ENCODE results near the gene PRF1.

Gene PRF1

GRCh38 chr10:70551466-70551865 is 51.1 kb downstream of the PRF1 start:
- no peak overlapping the region for H3K4me3 ChIP-seq (ENCODE audit: low read depth in 1 of 2, low read length in 2 of 2)
- H3K4me1 ChIP-seq (ENCODE audit: control insufficient read depth in 1 of 2, insufficient read depth in 2 of 2, low read length in 2 of 2): peaks cover 0 to 6% of the 10 kb centered on the region in 2 donors
- H3K36me3 ChIP-seq (ENCODE audit: control insufficient read depth in 1 of 2, insufficient read depth in 2 of 2, low read length in 2 of 2): no peaks in the 10 kb centered on the region
- no peak overlapping the region for H3K27ac ChIP-seq (ENCODE audit: low read depth, low read length)
- no peak overlapping the region for H3K9ac ChIP-seq (ENCODE audit: low read depth in 1 of 2, low read length in 2 of 2)
- H3K9me3 ChIP-seq (ENCODE audit: control insufficient read depth in 1 of 2, low read length in 2 of 2): no peaks in the 10 kb centered on the region
- H3K27me3 ChIP-seq (ENCODE audit: control insufficient read depth in 1 of 2, insufficient read depth in 2 of 2, low read length in 2 of 2): no peaks in the 10 kb centered on the region

- no peaks in the 10 kb centered on the region for H3K27me3 ChIP-seq (ENCODE audit: control insufficient read depth in 1 of 2, insufficient read depth in 2 of 2, low read length in 2 of 2)
- no peak overlapping the region for H3K27ac ChIP-seq (ENCODE audit: low read depth, low read length)
- peaks cover 0 to 6% of the 10 kb centered on the region in 2 donors for H3K4me1 ChIP-seq (ENCODE audit: control insufficient read depth in 1 of 2, insufficient read depth in 2 of 2, low read length in 2 of 2)
- no peak overlapping the region for H3K9ac ChIP-seq (ENCODE audit: low read depth in 1 of 2, low read length in 2 of 2)
- no peaks in the 10 kb centered on the region for H3K9me3 ChIP-seq (ENCODE audit: control insufficient read depth in 1 of 2, low read length in 2 of 2)
- no peaks in the 10 kb centered on the region for H3K36me3 ChIP-seq (ENCODE audit: control insufficient read depth in 1 of 2, insufficient read depth in 2 of 2, low read length in 2 of 2)
- no peak overlapping the region for H3K4me3 ChIP-seq (ENCODE audit: low read depth in 1 of 2, low read length in 2 of 2)
These were observed 52.1 kb downstream of the PRF1 start for GRCh38 chr10:70550459-70550858.

- H3K9ac ChIP-seq (ENCODE audit: low read depth in 1 of 2, low read length in 2 of 2): no peak overlapping the region
- H3K4me1 ChIP-seq (ENCODE audit: control insufficient read depth in 1 of 2, insufficient read depth in 2 of 2, low read length in 2 of 2): peaks cover 0 to 6% of the 10 kb centered on the region in 2 donors
- no peaks in the 10 kb centered on the region for H3K36me3 ChIP-seq (ENCODE audit: control insufficient read depth in 1 of 2, insufficient read depth in 2 of 2, low read length in 2 of 2)
- H3K4me3 ChIP-seq (ENCODE audit: low read depth in 1 of 2, low read length in 2 of 2): no peak overlapping the region
- H3K27ac ChIP-seq (ENCODE audit: low read depth, low read length): no peak overlapping the region
- no peaks in the 10 kb centered on the region for H3K9me3 ChIP-seq (ENCODE audit: control insufficient read depth in 1 of 2, low read length in 2 of 2)
- H3K27me3 ChIP-seq (ENCODE audit: control insufficient read depth in 1 of 2, insufficient read depth in 2 of 2, low read length in 2 of 2): no peaks in the 10 kb centered on the region
These were observed 52.5 kb downstream of the PRF1 start for GRCh38 chr10:70549962-70550458.

- Histone ChIP-seq H3K9ac (ENCODE audit: low read depth in 1 of 2, low read length in 2 of 2) (no peak overlapping the region), H3K27ac (ENCODE audit: low read depth, low read length) (no peak overlapping the region), H3K4me3 (ENCODE audit: low read depth in 1 of 2, low read length in 2 of 2) (no peak overlapping the region), H3K9me3 (ENCODE audit: control insufficient read depth in 1 of 2, low read length in 2 of 2) (no peaks in the 10 kb centered on the region), H3K36me3 (ENCODE audit: control insufficient read depth in 1 of 2, insufficient read depth in 2 of 2, low read length in 2 of 2) (no peaks in the 10 kb centered on the region), H3K4me1 (ENCODE audit: control insufficient read depth in 1 of 2, insufficient read depth in 2 of 2, low read length in 2 of 2) (peaks cover 0 to 6% of the 10 kb centered on the region in 2 donors), H3K27me3 (ENCODE audit: control insufficient read depth in 1 of 2, insufficient read depth in 2 of 2, low read length in 2 of 2) (no peaks in the 10 kb centered on the region)
These were observed 53.1 kb downstream of the PRF1 start for GRCh38 chr10:70549351-70549961.
